OCI-LY7 (cell line): Measurements from ENCODE around the gene PIK3R1. TPM values are rescaled to one million over a fixed set of nuclear protein-coding genes. Genes with fewer than 3 reads are reported as not detected.

Experiments
- BruUV-seq: library from RNA; stranded (reverse); fragments of 400-500 nt; replicated peaks from 2 replicates; lab custom pipeline; 2021; lab: Mats Ljungman, UMichigan
- CTCF ChIA-PET: fragments of 300-600 bp; sonication (Branson Sonifier 250); formaldehyde crosslinking; loops from one replicate; lab custom pipeline; 2022; ENCODE audit warnings: antibody characterized with exemption; ENCODE audit not compliant: unreplicated experiment; lab: Charles Lee
- POLR2A ChIA-PET: fragments of 300-600 bp; sonication (Branson Sonifier 250); formaldehyde crosslinking; loops from one replicate; lab custom pipeline; 2022; ENCODE audit warnings: antibody characterized with exemption; lab: Charles Lee
- DNase-seq: peaks from one replicate; pipeline ENCODE4 v3.0.0-alpha.2; 2015; ENCODE audit warnings: low spot score
- H2AFZ ChIP-seq: fragments of 200-600 bp; sonication (generic), shearing (Covaris generic); 2 replicates; pipeline ENCODE4 v1.6.1; 2014; ENCODE audit warnings: mild to moderate bottlenecking, antibody characterized with exemption, low read length, moderate library complexity
- H3K27ac ChIP-seq: fragments of 200-600 bp; sonication (generic); 2 replicates; pipeline ENCODE4 v1.5.1; 2014; ENCODE audit warnings: mixed run types, low read depth, mild to moderate bottlenecking, moderate library complexity, low read length, inconsistent platforms; ENCODE audit not compliant: poor library complexity, severe bottlenecking
- H3K36me3 ChIP-seq: fragments of 200-600 bp; sonication (generic); 2 replicates; pipeline ENCODE4 v1.6.1; 2014; ENCODE audit warnings: mild to moderate bottlenecking, antibody characterized with exemption, low read length, moderate library complexity, mixed read lengths; ENCODE audit not compliant: insufficient read depth
- H3K4me1 ChIP-seq: fragments of 200-600 bp; sonication (generic); 2 replicates; pipeline ENCODE4 v1.5.1; 2014; ENCODE audit warnings: mild to moderate bottlenecking, low read length; ENCODE audit not compliant: insufficient read depth, poor library complexity, severe bottlenecking
- H3K4me2 ChIP-seq: fragments of 200-600 bp; sonication (generic); 2 replicates; pipeline ENCODE4 v1.6.1; 2014; ENCODE audit warnings: mild to moderate bottlenecking, low read length
- H3K4me3 ChIP-seq: fragments of 200-600 bp; sonication (generic); 2 replicates; pipeline ENCODE4 v1.5.1; 2014; ENCODE audit warnings: mild to moderate bottlenecking, low read depth, low read length; ENCODE audit not compliant: poor library complexity, severe bottlenecking
- H3K79me2 ChIP-seq: fragments of 200-600 bp; sonication (generic); 2 replicates; pipeline ENCODE4 v1.6.1; 2016; ENCODE audit warnings: low read depth, mild to moderate bottlenecking, low read length, moderate library complexity, mixed read lengths; ENCODE audit not compliant: insufficient read depth
- H3K9me2 ChIP-seq: fragments of 200-600 bp; sonication (generic); 2 replicates; pipeline ENCODE4 v1.6.1; 2016; ENCODE audit warnings: mild to moderate bottlenecking, low read length, mixed read lengths; ENCODE audit not compliant: insufficient read depth
- H3K9me3 ChIP-seq: fragments of 200-600 bp; sonication (generic); 2 replicates; pipeline ENCODE4 v1.6.1; 2014; ENCODE audit warnings: mild to moderate bottlenecking, mixed run types, low read length, mixed read lengths
- H4K20me1 ChIP-seq: fragments of 200-600 bp; sonication (generic); 2 replicates; pipeline ENCODE4 v1.6.1; 2014; ENCODE audit warnings: mild to moderate bottlenecking, antibody characterized with exemption, low read length, moderate library complexity, mixed read lengths; ENCODE audit not compliant: insufficient read depth
- EZH2phosphoT487 ChIP-seq: fragments of 200-600 bp; sonication (generic); IDR thresholded peaks from 2 replicates; pipeline ENCODE4 v1.6.1; 2018; ENCODE audit warnings: low read depth, borderline replicate concordance, mild to moderate bottlenecking, mixed run types, antibody characterized with exemption, low read length, moderate library complexity, mixed read lengths
- intact Hi-C: fragments of 100-400 bp; cut with micrococcal nuclease; formaldehyde crosslinking; loops from one replicate; pipeline ENCODE4 v1.10.0; 2022; ENCODE audit not compliant: unreplicated experiment
- total RNA-seq, 2 experiments: library from RNA; depleted of rRNA in 1 of 2; stranded (reverse); fragments of >200 nt in 1 of 2; shearing (Covaris generic) in 1 of 2; gene quantifications; 2 replicates each; pipeline ENCODE4 v1.2.3, GENCODE V29; 2014 to 2022
- TF ChIP-seq, protein P1 (sequence below): fragments of 200-600 bp; sonication (generic); conservative IDR thresholded peaks from 2 replicates; pipeline ENCODE4 v1.5.1; 2014; ENCODE audit warnings: mild to moderate bottlenecking, antibody characterized with exemption, low read length, moderate library complexity, mixed read lengths

Gene PIK3R1
- total RNA-seq, 2 experiments from 2014 or later = 15.8 to 43.4 TPM

DNA sequence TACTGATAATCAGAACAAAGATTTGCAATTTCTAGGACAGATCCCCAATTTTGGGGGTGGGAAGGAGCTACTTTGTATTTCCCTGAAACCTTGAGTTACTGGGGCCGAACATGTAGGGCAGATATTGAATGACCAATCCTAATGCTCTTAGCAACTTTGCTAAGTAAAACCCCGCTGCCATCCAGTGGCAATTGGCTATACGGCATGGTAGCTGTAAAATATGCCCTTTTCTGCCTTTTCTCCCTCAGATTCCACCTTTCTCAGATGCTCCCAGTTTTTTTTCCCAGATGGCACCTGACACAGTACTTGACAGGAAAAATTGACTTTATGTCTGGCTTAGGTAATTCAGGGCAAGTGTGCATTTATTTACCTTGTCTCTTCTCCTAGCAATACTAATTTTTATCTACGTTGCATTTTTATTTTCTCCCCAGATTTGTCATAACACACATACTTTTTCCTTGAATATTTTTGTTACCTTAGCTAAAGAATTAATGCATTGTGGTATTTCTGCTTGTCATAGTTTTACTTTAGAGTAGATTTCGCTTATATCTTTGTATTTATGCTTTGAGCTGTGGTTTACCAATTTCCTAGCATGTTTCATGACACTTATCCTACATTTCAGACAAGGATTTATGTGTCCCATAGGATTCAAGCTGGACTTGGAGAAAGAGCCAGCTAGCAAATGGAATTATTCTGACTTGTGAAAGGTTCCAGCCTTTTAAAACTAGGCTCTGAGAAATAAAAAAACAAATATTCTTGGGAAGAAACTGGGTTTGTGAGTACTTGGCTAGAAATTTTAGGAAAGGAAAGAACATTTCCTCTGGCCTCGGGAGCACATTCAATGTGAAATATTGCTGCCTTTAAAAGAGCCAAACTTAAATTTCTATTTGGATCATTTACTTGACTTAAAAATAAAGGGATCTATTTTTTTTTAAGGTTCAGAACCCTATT, 37.4 kb downstream of the PIK3R1 start:
- Histone ChIP-seq H4K20me1 (peaks cover 24% of the 10 kb centered on the region), H3K4me2 (no peak overlapping the region), H2AFZ (no peak overlapping the region), H3K36me3 (peaks cover 4% of the 10 kb centered on the region; the same call in 1 of the 2 replicates), H3K4me3 (no peak overlapping the region), H3K9me2 (no peaks in the 10 kb centered on the region), H3K9me3 (no peaks in the 10 kb centered on the region), H3K4me1 (no peaks in the 10 kb centered on the region), H3K79me2 (peaks cover 44% of the 10 kb centered on the region; the same call in 1 of the 2 replicates), H3K27ac (no peak overlapping the region)
- CTCF ChIA-PET = no interaction called here
- DNase-seq = peak; percentile 66
- intact Hi-C loops = loop anchor here (5.0 kb wide), 1 partner anchor 1006 kb away; no protein-coding TSS in a partner anchor
- no TSS peak for BruUV-seq
- POLR2A ChIA-PET = interaction anchor here (0.5 to 1.3 kb wide), 9 partner anchors 9 to 931 kb away, joined by 3 to 4 read pairs (median 3); no protein-coding TSS in a partner anchor
- TF ChIP-seq, protein P1, sequence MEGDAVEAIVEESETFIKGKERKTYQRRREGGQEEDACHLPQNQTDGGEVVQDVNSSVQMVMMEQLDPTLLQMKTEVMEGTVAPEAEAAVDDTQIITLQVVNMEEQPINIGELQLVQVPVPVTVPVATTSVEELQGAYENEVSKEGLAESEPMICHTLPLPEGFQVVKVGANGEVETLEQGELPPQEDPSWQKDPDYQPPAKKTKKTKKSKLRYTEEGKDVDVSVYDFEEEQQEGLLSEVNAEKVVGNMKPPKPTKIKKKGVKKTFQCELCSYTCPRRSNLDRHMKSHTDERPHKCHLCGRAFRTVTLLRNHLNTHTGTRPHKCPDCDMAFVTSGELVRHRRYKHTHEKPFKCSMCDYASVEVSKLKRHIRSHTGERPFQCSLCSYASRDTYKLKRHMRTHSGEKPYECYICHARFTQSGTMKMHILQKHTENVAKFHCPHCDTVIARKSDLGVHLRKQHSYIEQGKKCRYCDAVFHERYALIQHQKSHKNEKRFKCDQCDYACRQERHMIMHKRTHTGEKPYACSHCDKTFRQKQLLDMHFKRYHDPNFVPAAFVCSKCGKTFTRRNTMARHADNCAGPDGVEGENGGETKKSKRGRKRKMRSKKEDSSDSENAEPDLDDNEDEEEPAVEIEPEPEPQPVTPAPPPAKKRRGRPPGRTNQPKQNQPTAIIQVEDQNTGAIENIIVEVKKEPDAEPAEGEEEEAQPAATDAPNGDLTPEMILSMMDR = peak; percentile 84
- TF ChIP-seq EZH2phosphoT487 = no peak

DNA sequence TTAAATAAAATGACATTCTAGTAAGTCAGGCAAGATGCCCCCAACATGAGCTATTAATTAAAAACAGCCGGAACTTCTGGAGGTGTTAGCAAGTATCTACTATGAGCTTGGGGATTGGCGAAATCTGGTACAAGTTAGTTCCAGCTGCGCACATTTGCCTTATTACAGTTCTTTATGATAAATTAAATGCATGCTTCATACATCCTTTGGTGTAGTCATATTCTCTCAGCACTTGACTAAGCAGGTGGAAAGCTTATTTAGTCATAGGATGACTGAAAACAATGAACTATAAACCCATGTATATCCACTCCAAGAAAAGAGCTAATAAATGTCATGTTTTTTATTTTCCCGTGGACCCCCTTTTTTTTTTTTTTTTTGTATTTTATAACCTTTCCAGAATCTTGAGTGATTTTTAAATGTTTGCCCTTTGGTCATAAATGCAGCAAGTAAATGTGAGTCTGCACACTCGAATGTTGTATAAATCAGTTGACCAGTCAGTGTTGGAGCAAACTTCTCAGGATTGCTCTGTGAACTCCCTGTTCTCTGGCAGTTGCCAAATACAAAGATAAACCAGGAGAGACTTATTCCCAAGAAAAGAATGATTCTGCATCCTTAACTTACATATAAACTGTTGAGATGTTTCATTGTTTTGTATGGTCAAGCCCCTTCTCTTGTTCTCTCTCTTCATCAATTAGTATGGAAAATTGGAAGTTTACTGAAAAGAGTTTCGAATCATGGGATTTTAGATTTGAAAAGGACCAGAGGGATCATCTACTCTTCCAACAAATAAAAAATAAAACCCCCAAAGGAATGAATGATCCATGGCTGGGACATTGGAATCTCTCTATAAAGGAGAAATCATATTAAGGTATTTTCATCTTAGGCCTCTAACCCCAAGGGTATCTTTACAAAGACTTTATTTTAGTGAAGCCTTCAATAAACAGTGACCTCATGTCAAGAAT, 38.3 kb downstream of the PIK3R1 start:
- Histone ChIP-seq H3K79me2 (peaks cover 39% of the 10 kb centered on the region; the same call in 1 of the 2 replicates), H3K4me3 (no peak overlapping the region), H3K27ac (no peak overlapping the region), H4K20me1 (peaks cover 27% of the 10 kb centered on the region), H3K4me2 (no peak overlapping the region), H2AFZ (no peak overlapping the region), H3K36me3 (peaks cover 6% of the 10 kb centered on the region; the same call in 1 of the 2 replicates), H3K9me3 (no peaks in the 10 kb centered on the region), H3K9me2 (no peaks in the 10 kb centered on the region), H3K4me1 (no peaks in the 10 kb centered on the region)
- DNase-seq = no peak
- CTCF ChIA-PET = no interaction called here
- POLR2A ChIA-PET = interaction anchor here (0.6 to 1.3 kb wide), 9 partner anchors 10 to 120 kb away, joined by 3 to 4 read pairs (median 3); no protein-coding TSS in a partner anchor
- TF ChIP-seq EZH2phosphoT487 = no peak
- TF ChIP-seq, protein P1 = no peak
- BruUV-seq = no TSS peak
- intact Hi-C loops = loop anchor here (5.0 kb wide), 1 partner anchor 1007 kb away; no protein-coding TSS in a partner anchor
